Effector memory CD4-positive, alpha-beta T cell (primary cell): ENCODE results near the gene CCL20.
"Not testable (repeated sequence)": the region's sequence is repeated elsewhere in the genome, so short reads cannot be mapped to it uniquely, and the experiment has no call there.

Experiments
- DNase-seq, 3 donors: peaks; one replicate each; pipeline ENCODE4 v3.0.0-alpha.2; 2020
- H3K27ac ChIP-seq: 2 replicates; pipeline ENCODE4 v1.7.0; 2013; ENCODE audit warnings: mild to moderate bottlenecking, low read length, moderate library complexity; ENCODE audit not compliant: insufficient read depth, poor library complexity, severe bottlenecking
- H3K27me3 ChIP-seq: replicated peaks from 2 replicates; pipeline ENCODE4 v1.7.0; 2013; ENCODE audit warnings: mild to moderate bottlenecking, low read length; ENCODE audit not compliant: insufficient read depth, control insufficient read depth, poor library complexity, severe bottlenecking
- H3K36me3 ChIP-seq: 2 replicates; pipeline ENCODE4 v1.7.0; 2013; ENCODE audit warnings: mild to moderate bottlenecking, low read length, moderate library complexity; ENCODE audit not compliant: control insufficient read depth, insufficient read depth
- H3K4me1 ChIP-seq: 2 replicates; pipeline ENCODE4 v1.7.0; 2013; ENCODE audit warnings: low read length, mild to moderate bottlenecking; ENCODE audit not compliant: control insufficient read depth, insufficient read depth, poor library complexity, severe bottlenecking
- H3K4me3 ChIP-seq: 2 replicates; pipeline ENCODE4 v1.7.0; 2013; ENCODE audit warnings: low read length, low read depth, mild to moderate bottlenecking; ENCODE audit not compliant: insufficient read depth, poor library complexity, severe bottlenecking
- H3K9me3 ChIP-seq: 2 replicates; pipeline ENCODE4 v1.7.0; 2013; ENCODE audit warnings: mild to moderate bottlenecking, low read length, moderate library complexity; ENCODE audit not compliant: control insufficient read depth

CCL20 gene

DNA sequence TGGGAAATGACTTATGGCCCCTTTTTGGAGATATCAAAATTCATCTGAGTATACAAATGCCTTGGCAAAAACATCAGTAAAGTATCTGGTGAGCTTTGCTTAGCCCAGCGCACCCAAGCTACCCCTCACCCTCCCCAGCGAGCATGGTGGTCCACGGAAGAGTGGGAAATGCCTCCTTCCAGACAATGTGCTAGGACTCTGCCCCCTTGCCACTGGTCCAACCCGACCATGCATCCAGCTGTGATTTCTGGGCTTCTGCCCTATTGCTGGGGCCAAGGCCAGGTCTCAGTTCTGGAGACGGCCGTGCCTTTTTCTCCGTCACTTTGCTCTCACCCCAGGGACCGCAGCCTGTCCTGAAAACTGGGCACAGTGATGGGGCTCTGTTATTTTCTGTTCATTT lies 31.8 kb upstream of the CCL20 start:
- Histone ChIP-seq H3K4me1 (no peaks in the 10 kb centered on the region), H3K27me3 (no peaks in the 10 kb centered on the region), H3K9me3 (no peaks in the 10 kb centered on the region), H3K4me3 (no peak overlapping the region), H3K27ac (no peak overlapping the region), H3K36me3 (no peaks in the 10 kb centered on the region)
- DNase-seq: no peak

DNA sequence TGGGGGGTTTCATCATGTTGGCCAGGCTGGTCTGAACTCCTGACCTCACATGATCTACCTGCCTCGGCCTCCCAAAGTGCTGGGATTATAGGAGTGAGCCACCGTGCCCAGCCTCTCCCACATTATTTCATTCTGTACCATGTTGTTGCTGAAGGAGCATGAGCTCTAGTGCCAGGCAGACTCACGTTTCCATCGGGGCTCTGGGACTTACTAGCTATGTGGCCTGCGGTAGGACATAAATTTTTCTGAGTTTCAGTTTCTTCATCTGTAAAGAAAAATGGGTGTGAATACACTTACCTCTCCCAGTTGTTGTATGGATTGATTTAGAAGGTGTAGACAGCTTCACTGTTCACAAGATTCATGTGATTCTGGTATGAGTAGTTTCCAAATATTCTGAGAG lies 30.8 kb upstream of the CCL20 start:
- Histone ChIP-seq H3K36me3 (no peaks in the 10 kb centered on the region), H3K9me3 (no peaks in the 10 kb centered on the region), H3K27me3 (no peaks in the 10 kb centered on the region), H3K27ac (peak overlapping the region; percentile 47), H3K4me3 (no peak overlapping the region), H3K4me1 (no peaks in the 10 kb centered on the region)
- DNase-seq: no peak

DNA sequence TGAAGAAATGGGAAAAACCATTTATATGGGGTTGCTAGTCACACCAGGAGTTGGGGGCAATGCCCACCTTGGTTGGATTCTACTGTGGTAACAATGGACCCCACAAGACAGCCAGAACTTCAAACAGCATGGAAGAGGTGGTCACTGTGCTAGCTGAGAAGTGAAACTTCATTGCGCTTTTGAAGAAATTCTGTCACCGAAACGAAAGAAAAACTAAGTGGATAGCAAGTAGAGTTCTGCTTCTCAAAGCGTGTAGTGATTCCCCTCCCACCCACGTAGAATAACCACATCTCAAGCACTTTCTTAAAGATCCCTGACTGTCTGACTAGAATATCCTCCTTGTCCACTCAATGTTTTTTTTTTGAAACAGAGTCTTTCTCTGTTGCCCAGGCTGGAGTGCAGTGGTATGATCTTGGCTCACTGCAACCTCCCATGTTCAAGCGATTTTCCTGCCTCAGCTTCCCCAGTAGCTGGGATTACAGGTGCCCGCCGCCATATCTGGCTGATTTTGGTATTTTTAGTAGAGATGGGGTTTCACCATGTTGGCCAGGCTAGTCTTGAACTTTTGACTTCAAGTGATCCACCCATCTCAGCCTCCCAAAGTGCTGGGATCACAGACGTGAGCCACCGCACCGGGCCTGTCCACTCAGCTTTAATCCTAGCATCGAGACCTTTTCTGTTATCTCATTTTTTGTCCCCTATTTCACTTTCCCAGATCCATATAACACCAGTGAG lies 30.1 kb upstream of the CCL20 start:
- H3K27ac ChIP-seq: peak overlapping the region; percentile 47
- no peaks in the 10 kb centered on the region for H3K9me3 ChIP-seq
- no peak for DNase-seq
- no peaks in the 10 kb centered on the region for H3K27me3 ChIP-seq
- peak overlapping the region; percentile 29 for H3K4me3 ChIP-seq
- no peaks in the 10 kb centered on the region for H3K4me1 ChIP-seq
- no peaks in the 10 kb centered on the region for H3K36me3 ChIP-seq

DNA sequence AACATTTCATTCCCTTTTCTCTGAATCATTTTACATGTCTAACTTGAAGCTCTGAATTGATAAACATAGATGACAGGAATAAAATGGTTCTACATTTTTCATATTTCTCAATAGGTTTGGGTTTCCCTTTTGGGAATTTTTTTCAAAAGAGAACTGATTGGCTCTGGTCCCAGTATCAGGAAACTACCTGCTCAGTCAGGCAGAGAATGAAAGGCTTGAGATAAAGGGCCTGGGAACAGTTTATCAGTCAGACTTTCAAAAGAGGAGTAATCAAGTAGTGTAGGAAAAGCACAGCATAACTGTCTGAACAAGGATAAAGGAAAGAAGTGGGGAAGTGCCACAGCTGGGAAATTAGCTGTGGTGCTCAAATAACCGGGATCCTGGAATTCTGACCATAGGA lies 28.3 kb upstream of the CCL20 start:
- DNase-seq: no peak

DNA sequence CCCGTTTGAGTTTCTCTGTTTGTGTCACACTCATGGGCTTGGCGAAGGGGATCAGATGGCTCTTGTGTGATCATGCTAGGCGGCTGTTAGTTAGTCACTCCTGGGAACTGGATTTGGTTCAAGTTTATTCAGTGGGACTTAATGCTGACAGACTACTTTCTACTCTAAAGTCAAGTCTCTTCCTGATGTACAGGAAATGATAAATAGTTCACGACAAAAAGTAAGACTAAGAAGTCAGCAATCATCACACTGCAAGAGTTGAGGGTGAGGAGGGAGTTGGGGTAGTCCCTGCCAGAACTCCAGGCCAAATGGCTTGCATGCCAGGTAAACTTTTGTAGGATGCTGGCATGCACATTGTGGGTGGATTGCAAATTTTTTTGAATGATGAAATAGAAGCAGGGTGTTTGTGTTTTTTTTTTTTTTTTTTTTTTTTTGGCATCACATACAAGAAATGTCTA lies 25.1 kb upstream of the CCL20 start:
- no peaks in the 10 kb centered on the region for H3K4me1 ChIP-seq
- no peak overlapping the region for H3K4me3 ChIP-seq
- DNase-seq: no peak
- H3K27ac ChIP-seq: no peak overlapping the region
- H3K9me3 ChIP-seq: no peaks in the 10 kb centered on the region
- H3K27me3 ChIP-seq: no peaks in the 10 kb centered on the region
- H3K36me3 ChIP-seq: no peaks in the 10 kb centered on the region

More for the DNA sequence above, 28.3 kb upstream of the CCL20 start:
- Histone ChIP-seq H3K9me3 (no peaks in the 10 kb centered on the region), H3K4me1 (no peaks in the 10 kb centered on the region), H3K27ac (no peak overlapping the region), H3K4me3 (no peak overlapping the region), H3K27me3 (no peaks in the 10 kb centered on the region), H3K36me3 (no peaks in the 10 kb centered on the region)

DNA sequence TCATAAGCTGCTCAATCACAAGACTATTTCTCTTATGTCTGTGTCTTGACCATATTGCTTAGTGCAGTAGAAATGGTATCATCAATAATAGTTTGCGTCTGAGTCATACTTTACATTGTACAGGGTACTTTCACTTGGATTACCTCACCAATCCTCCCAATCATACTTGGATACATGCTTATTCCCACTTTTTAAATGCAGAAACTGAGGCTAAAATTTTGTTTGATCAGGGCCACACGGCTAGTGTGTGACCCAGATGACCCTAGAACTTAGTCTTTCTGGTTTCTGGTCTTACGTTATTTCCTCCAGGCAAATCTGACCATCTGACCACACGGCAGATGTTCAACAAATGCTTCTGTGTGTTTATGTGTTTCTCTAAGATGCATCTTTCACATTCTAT lies 23.8 kb upstream of the CCL20 start:
- Histone ChIP-seq H3K27ac (no peak overlapping the region), H3K36me3 (no peaks in the 10 kb centered on the region), H3K9me3 (no peaks in the 10 kb centered on the region), H3K4me1 (no peaks in the 10 kb centered on the region), H3K27me3 (no peaks in the 10 kb centered on the region), H3K4me3 (no peak overlapping the region)
- no peak for DNase-seq

DNA sequence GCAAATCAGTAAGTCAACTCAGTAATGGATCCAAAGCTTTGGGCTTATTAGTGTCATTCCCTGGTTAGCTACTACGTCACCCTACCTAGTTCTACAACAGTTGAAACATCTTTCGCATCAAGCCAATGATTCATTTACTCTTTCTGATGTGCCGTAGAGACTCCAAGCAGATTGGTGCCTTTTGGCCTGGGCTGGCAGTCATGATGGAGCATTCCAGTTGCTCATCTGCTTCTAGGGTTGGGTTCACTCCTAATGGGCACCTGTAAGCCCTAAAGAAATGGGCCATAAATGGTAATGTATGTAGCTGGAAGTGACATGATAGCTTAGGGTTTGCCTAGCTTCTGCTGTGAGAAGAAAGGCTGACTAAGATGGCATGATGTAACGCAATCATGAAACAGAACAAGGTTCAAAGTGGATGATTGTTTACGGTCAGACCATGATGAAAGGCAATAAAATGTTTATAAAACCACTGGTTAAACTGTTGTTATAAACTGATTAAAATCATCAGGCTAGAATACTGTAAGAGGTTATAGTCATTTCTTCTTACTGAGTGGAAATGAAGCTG lies 20.4 kb upstream of the CCL20 start:
- H3K4me1 ChIP-seq: no peaks in the 10 kb centered on the region
- H3K36me3 ChIP-seq: no peaks in the 10 kb centered on the region
- H3K27ac ChIP-seq: no peak overlapping the region
- no peaks in the 10 kb centered on the region for H3K9me3 ChIP-seq
- no peak for DNase-seq
- H3K27me3 ChIP-seq: no peaks in the 10 kb centered on the region
- no peak overlapping the region for H3K4me3 ChIP-seq

DNA sequence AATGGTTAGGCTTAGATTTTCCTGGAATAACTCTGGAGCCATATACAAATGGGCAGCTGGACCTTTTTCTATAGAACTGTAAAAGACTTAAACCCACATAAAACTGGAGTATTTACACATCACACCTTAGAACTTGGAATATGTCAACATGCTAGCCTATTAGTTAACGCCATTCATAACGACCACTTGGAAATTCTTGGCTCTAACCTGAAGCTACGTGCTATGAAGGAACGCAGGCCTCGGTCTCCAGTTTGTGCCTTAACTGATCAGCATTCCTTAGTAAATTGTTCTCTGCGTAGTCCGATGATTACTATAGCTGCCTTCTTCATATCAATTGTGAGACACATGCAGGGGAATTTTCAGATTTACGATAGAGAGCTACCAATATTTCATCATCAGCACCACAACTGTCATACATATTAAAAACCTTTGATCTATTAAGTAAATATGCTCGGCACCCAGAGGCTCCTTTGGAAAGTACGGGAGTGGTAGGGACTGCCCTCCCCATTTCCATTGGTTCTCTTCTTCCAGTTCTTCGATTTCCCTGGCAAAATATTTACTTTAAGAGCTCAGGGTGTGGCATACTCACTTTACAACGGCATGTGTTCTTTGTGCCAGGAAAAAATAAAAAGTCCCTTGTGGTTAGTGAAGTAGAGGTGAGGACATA lies 17.5 kb upstream of the CCL20 start:
- Histone ChIP-seq H3K9me3 (no peaks in the 10 kb centered on the region), H3K4me3 (no peak overlapping the region), H3K27ac (no peak overlapping the region), H3K36me3 (no peaks in the 10 kb centered on the region), H3K4me1 (no peaks in the 10 kb centered on the region), H3K27me3 (no peaks in the 10 kb centered on the region)
- DNase-seq: no peak

DNA sequence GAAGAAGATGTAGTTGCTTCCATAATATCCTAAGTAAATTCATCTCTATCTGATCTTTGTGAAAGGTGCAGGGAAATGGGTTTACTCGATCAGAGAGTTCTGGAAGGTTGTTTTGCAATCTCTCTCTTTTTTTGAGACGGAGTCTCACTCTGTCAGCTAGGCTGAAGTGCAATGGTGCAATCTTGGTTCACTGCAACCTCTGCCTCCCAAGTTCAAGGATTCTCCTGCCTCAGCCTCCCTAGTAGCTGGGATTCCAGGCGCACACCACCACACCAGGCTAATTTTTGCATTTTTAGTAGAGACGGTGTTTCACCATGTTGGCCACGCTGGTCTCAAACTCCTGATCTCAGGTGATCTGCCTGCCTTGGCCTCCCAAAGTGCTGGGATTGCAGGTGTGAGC lies 16.9 kb upstream of the CCL20 start:
- not testable (repeated sequence) for H3K36me3 ChIP-seq, H3K4me3 ChIP-seq, H3K27ac ChIP-seq, H3K9me3 ChIP-seq, H3K4me1 ChIP-seq, DNase-seq, H3K27me3 ChIP-seq

DNA sequence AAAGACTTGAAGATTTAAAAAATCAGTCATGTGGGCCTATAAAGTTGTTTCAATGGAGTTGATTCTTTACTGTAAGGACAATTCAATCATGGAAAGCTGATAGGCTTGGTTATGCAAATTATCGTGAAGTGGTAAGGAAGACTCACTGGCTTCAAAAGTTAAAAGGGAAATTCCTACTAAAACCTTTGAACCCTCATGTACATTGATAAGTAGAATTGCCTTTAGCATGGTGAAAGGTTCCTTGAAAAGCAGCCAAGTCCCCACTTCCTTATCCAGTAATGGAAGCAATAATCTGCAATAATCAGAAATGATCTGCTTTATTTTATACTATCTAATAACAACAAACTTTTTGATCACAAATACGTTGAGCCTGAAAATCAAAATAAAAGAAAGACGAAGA lies 14.4 kb upstream of the CCL20 start:
- no peaks in the 10 kb centered on the region for H3K27me3 ChIP-seq
- no peak overlapping the region for H3K4me3 ChIP-seq
- DNase-seq: no peak
- H3K27ac ChIP-seq: no peak overlapping the region
- no peaks in the 10 kb centered on the region for H3K4me1 ChIP-seq
- H3K36me3 ChIP-seq: no peaks in the 10 kb centered on the region
- H3K9me3 ChIP-seq: no peaks in the 10 kb centered on the region
